ENCODE data around the gene ADAM33.

GRCh38 chr20:3681352-3681930, 369 bp downstream of the ADAM33 start:
- TF ChIP-seq POLR2A (IDR thresholded peaks at IDR 0.05; ENCODE audit: low read depth, low read length), result no peak
- no peak for TF ChIP-seq TAF1 (IDR thresholded peaks at IDR 0.05; ENCODE audit: low read depth, low read length)

Data from GM12891 (cell line).